GM19328 (cell line): ENCODE measurements around the gene GJA1.

Experiments used
- ATAC-seq: cut with Tn5 transposase; IDR thresholded peaks from one replicate; pipeline ENCODE4 v1.9.1; 2021; ENCODE audit warnings: mild to moderate bottlenecking, moderate library complexity; ENCODE audit not compliant: unreplicated experiment

Gene GJA1

GRCh38 chr6:121482004-121482693 is 46.7 kb downstream of the GJA1 start:
- ATAC-seq: no peak

DNA sequence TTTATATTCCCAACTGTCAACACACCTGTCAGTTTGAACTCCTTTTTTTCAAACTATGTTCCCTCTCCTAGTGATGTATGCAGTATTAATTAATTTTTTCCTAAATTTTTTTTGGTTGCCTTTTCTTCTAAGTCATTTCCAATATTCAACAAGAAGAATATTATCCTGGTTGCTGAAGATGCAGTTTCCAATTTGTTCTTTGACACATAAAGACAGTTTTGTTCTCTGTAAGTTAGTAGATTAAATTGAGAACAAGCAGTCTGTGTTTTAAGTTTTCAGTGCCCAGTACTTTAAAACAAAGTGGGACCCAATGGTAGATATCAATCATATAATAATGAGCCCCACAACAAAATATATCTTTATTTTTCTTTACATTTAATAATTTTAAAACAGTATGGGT is 47.3 kb downstream of the GJA1 start:
- no peak for ATAC-seq

DNA sequence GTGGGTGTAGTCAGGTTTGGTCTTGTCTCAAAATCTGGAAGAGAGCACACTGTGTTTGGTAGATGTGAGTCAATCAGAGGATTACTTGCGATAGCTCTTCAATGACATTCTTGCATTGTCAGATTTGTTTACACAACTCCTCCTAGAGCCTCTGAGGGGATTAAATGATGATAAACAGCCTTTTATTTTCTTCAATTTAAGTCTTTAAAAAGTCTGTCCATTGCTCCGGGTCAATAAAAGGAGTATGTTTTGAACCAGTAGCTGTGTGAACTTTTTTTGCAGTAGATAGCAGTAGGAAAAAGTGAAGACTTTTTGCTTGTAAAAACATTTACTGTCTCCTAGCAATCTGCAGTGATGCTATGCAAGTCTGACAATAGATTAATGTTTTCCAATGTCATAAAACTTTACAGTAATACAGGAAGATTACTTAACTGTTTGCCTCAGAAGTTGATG is 49.9 kb downstream of the GJA1 start:
- ATAC-seq: no peak

- no peak for ATAC-seq
These were observed 56.1 kb downstream of the GJA1 start for GRCh38 chr6:121491576-121491975.

GRCh38 chr6:121492536-121492935 is 57.1 kb downstream of the GJA1 start:
- ATAC-seq: no peak

- no peak for ATAC-seq
These were observed 62.5 kb downstream of the GJA1 start for GRCh38 chr6:121497970-121498375.

GRCh38 chr6:121498481-121499276 is 63.2 kb downstream of the GJA1 start:
- no peak for ATAC-seq
